HAP-1 (cell line): ENCODE measurements around the gene TNFRSF25.

ENCODE experiments used
- DNase-seq, 2 experiments: peaks; one replicate each; pipeline ENCODE4 v3.0.0-alpha.2; 2016 to 2020; ENCODE audit warnings: low spot score in 2 of 2
- H3K27me3 ChIP-seq: fragments of 250-450 bp; sonication (Bioruptor Pico); 2 replicates; pipeline ENCODE4 v1.5.1; 2020; ENCODE audit warnings: low read depth, mild to moderate bottlenecking, moderate library complexity
- H3K36me3 ChIP-seq: fragments of 250-450 bp; sonication (Bioruptor Pico); replicated peaks from 2 replicates; pipeline ENCODE4 v1.5.1; 2020; ENCODE audit warnings: mild to moderate bottlenecking
- H3K4me1 ChIP-seq: fragments of 250-450 bp; sonication (Bioruptor Pico); 2 replicates; pipeline ENCODE4 v1.5.1; 2020; ENCODE audit warnings: mild to moderate bottlenecking
- H3K4me3 ChIP-seq: fragments of 250-450 bp; sonication (Bioruptor Pico); 2 replicates; pipeline ENCODE4 v1.5.1; 2020; ENCODE audit warnings: mild to moderate bottlenecking, moderate library complexity
- H3K9me3 ChIP-seq: fragments of 250-450 bp; sonication (Bioruptor Pico); 2 replicates; pipeline ENCODE4 v1.5.1; 2020; ENCODE audit warnings: mild to moderate bottlenecking, moderate library complexity
- in situ Hi-C: fragments of 300-500 bp; cut with MboI; formaldehyde crosslinking; loops from 3 replicates; pipeline ENCODE4 v1.14.3; 2020; ENCODE audit warnings: low sequenced_read_pairs, inconsistent platforms, mixed read lengths

Gene TNFRSF25

GRCh38 chr1:6474815-6475282 is 8.9 kb upstream of the TNFRSF25 start:
- H3K4me1 ChIP-seq = no peaks in the 10 kb centered on the region
- no peaks in the 10 kb centered on the region for H3K27me3 ChIP-seq
- no peaks in the 10 kb centered on the region; the same call in 1 of the 2 replicates for H3K36me3 ChIP-seq
- H3K9me3 ChIP-seq = no peaks in the 10 kb centered on the region
- no peak for DNase-seq
- in situ Hi-C loops = loop anchor here (10.0 kb wide), 2 partner anchors 220 to 750 kb away; no protein-coding TSS in a partner anchor
- H3K4me3 ChIP-seq = no peak overlapping the region

GRCh38 chr1:6473974-6474814 is 8.2 kb upstream of the TNFRSF25 start:
- in situ Hi-C loops = loop anchor here (10.0 kb wide), 2 partner anchors 219 to 751 kb away; no protein-coding TSS in a partner anchor
- Histone ChIP-seq H3K36me3 (no peaks in the 10 kb centered on the region; the same call in 1 of the 2 replicates), H3K9me3 (no peaks in the 10 kb centered on the region), H3K4me1 (no peaks in the 10 kb centered on the region), H3K27me3 (no peaks in the 10 kb centered on the region), H3K4me3 (no peak overlapping the region)
- DNase-seq = no peak

- no peaks in the 10 kb centered on the region for H3K27me3 ChIP-seq
- H3K36me3 ChIP-seq = no peaks in the 10 kb centered on the region; the same call in 1 of the 2 replicates
- no peaks in the 10 kb centered on the region for H3K9me3 ChIP-seq
- in situ Hi-C loops = loop anchor here (10.0 kb wide), 2 partner anchors 218 to 752 kb away; no protein-coding TSS in a partner anchor
- H3K4me1 ChIP-seq = no peaks in the 10 kb centered on the region
- no peak overlapping the region for H3K4me3 ChIP-seq
- no peak for DNase-seq
Observed at GRCh38 chr1:6473156-6473555, 7.2 kb upstream of the TNFRSF25 start.

GRCh38 chr1:6472391-6472790 is 6.4 kb upstream of the TNFRSF25 start:
- DNase-seq = peak in 1 of 2 experiments; percentile 42
- Histone ChIP-seq H3K4me3 (no peak overlapping the region), H3K9me3 (no peaks in the 10 kb centered on the region), H3K36me3 (no peaks in the 10 kb centered on the region; the same call in 1 of the 2 replicates), H3K27me3 (no peaks in the 10 kb centered on the region), H3K4me1 (no peaks in the 10 kb centered on the region)
- in situ Hi-C loops = loop anchor here (10.0 kb wide), 2 partner anchors 218 to 752 kb away; no protein-coding TSS in a partner anchor

- Histone ChIP-seq H3K9me3 (no peaks in the 10 kb centered on the region), H3K4me3 (no peak overlapping the region), H3K36me3 (no peaks in the 10 kb centered on the region; the same call in 1 of the 2 replicates), H3K4me1 (no peaks in the 10 kb centered on the region), H3K27me3 (no peaks in the 10 kb centered on the region)
- no peak for DNase-seq
- in situ Hi-C loops = loop anchor here (10.0 kb wide), 2 partner anchors 217 to 753 kb away; no protein-coding TSS in a partner anchor
Observed at GRCh38 chr1:6471970-6472368, 6.0 kb upstream of the TNFRSF25 start.

- Histone ChIP-seq H3K36me3 (no peaks in the 10 kb centered on the region; the same call in 1 of the 2 replicates), H3K27me3 (no peaks in the 10 kb centered on the region), H3K4me3 (no peak overlapping the region), H3K4me1 (no peaks in the 10 kb centered on the region), H3K9me3 (no peaks in the 10 kb centered on the region)
- no peak for DNase-seq
- in situ Hi-C loops = loop anchor here (10.0 kb wide), 2 partner anchors 217 to 753 kb away; no protein-coding TSS in a partner anchor
Observed at GRCh38 chr1:6471086-6471969, 5.4 kb upstream of the TNFRSF25 start.

GRCh38 chr1:6470132-6471085 is 4.4 kb upstream of the TNFRSF25 start:
- no peaks in the 10 kb centered on the region for H3K27me3 ChIP-seq
- H3K9me3 ChIP-seq = no peaks in the 10 kb centered on the region
- H3K4me1 ChIP-seq = no peaks in the 10 kb centered on the region
- no peaks in the 10 kb centered on the region; the same call in 1 of the 2 replicates for H3K36me3 ChIP-seq
- H3K4me3 ChIP-seq = no peak overlapping the region
- in situ Hi-C loops = loop anchor here (10.0 kb wide), 2 partner anchors 216 to 754 kb away; no protein-coding TSS in a partner anchor
- DNase-seq = no peak

- H3K36me3 ChIP-seq = no peaks in the 10 kb centered on the region; the same call in 1 of the 2 replicates
- no peaks in the 10 kb centered on the region for H3K4me1 ChIP-seq
- in situ Hi-C loops = no loop called here
- H3K27me3 ChIP-seq = no peaks in the 10 kb centered on the region
- no peak overlapping the region for H3K4me3 ChIP-seq
- H3K9me3 ChIP-seq = no peaks in the 10 kb centered on the region
- DNase-seq = no peak
Observed at GRCh38 chr1:6468729-6469461, 2.9 kb upstream of the TNFRSF25 start.

GRCh38 chr1:6467744-6468688 is 2.0 kb upstream of the TNFRSF25 start:
- H3K36me3 ChIP-seq = no peaks in the 10 kb centered on the region; the same call in 1 of the 2 replicates
- no peak for DNase-seq
- in situ Hi-C loops = no loop called here
- H3K9me3 ChIP-seq = no peaks in the 10 kb centered on the region
- no peaks in the 10 kb centered on the region for H3K27me3 ChIP-seq
- H3K4me3 ChIP-seq = no peak overlapping the region
- no peaks in the 10 kb centered on the region for H3K4me1 ChIP-seq

- Histone ChIP-seq H3K4me3 (no peak overlapping the region), H3K9me3 (no peaks in the 10 kb centered on the region), H3K4me1 (no peaks in the 10 kb centered on the region), H3K36me3 (no peaks in the 10 kb centered on the region; the same call in 1 of the 2 replicates), H3K27me3 (no peaks in the 10 kb centered on the region)
- DNase-seq = no peak
- in situ Hi-C loops = no loop called here
Observed at GRCh38 chr1:6467224-6467623, 1.3 kb upstream of the TNFRSF25 start.

GRCh38 chr1:6466751-6467150 is 778 bp upstream of the TNFRSF25 start:
- Histone ChIP-seq H3K4me1 (no peaks in the 10 kb centered on the region), H3K36me3 (no peaks in the 10 kb centered on the region), H3K4me3 (no peak overlapping the region), H3K9me3 (no peaks in the 10 kb centered on the region), H3K27me3 (no peaks in the 10 kb centered on the region)
- in situ Hi-C loops = no loop called here
- no peak for DNase-seq
